DMS79 (cell line): Measurements from ENCODE around the gene PLCH2.
"Not testable (repeated sequence)": the region's sequence is repeated elsewhere in the genome, so short reads cannot be mapped to it uniquely, and the experiment has no call there.

ENCODE experiments used
- DNase-seq: peaks from one replicate; lab custom pipeline; 2025; lab: John Stamatoyannopoulos, UW

Gene PLCH2

GRCh38 chr1:2440346-2440745 is 35.7 kb upstream of the PLCH2 start:
- DNase-seq, result not testable (repeated sequence)

- DNase-seq, result no peak
These were observed 34.3 kb upstream of the PLCH2 start for GRCh38 chr1:2441746-2442145.

GRCh38 chr1:2442661-2443060 is 33.4 kb upstream of the PLCH2 start:
- DNase-seq, result no peak

- no peak for DNase-seq
These were observed 32.6 kb upstream of the PLCH2 start for GRCh38 chr1:2443277-2444137.

- DNase-seq, result no peak
These were observed 31.9 kb upstream of the PLCH2 start for GRCh38 chr1:2444138-2444591.

GRCh38 chr1:2445162-2445822 is 30.8 kb upstream of the PLCH2 start:
- no peak for DNase-seq

GRCh38 chr1:2445823-2446215 is 30.3 kb upstream of the PLCH2 start:
- no peak for DNase-seq

- DNase-seq, result no peak
These were observed 29.7 kb upstream of the PLCH2 start for GRCh38 chr1:2446394-2446793.

GRCh38 chr1:2446861-2447260 is 29.2 kb upstream of the PLCH2 start:
- no peak for DNase-seq

- no peak for DNase-seq
These were observed 28.6 kb upstream of the PLCH2 start for GRCh38 chr1:2447276-2448097.

- DNase-seq, result no peak
These were observed 28.0 kb upstream of the PLCH2 start for GRCh38 chr1:2448098-2448445.

GRCh38 chr1:2449636-2450454 is 26.2 kb upstream of the PLCH2 start:
- DNase-seq, result no peak

GRCh38 chr1:2451741-2452140 is 24.3 kb upstream of the PLCH2 start:
- DNase-seq, result no peak

GRCh38 chr1:2452201-2452931 is 23.7 kb upstream of the PLCH2 start:
- DNase-seq, result no peak

GRCh38 chr1:2452932-2453315 is 23.2 kb upstream of the PLCH2 start:
- DNase-seq, result no peak

GRCh38 chr1:2454227-2454626 is 21.9 kb upstream of the PLCH2 start:
- no peak for DNase-seq

- no peak for DNase-seq
These were observed 20.3 kb upstream of the PLCH2 start for GRCh38 chr1:2455757-2456156.

GRCh38 chr1:2457444-2457843 is 18.6 kb upstream of the PLCH2 start:
- no peak for DNase-seq

GRCh38 chr1:2458687-2459086 is 17.4 kb upstream of the PLCH2 start:
- DNase-seq, result no peak

GRCh38 chr1:2459102-2459753 is 16.9 kb upstream of the PLCH2 start:
- DNase-seq, result not testable (repeated sequence)

GRCh38 chr1:2459757-2460156 is 16.3 kb upstream of the PLCH2 start:
- no peak for DNase-seq
